Kidney (tissue), 14 donors: ENCODE measurements around the gene SFMBT2. TPM values are rescaled to one million over a fixed set of nuclear protein-coding genes. Genes with fewer than 3 reads are reported as not detected.

Source experiments
- DNase-seq, 5 donors: peaks; one replicate each; pipeline ENCODE4 v3.0.0-alpha.2; 2013 to 2020
- FAIRE-seq: peaks from 2 replicates; lab custom pipeline; 2012; peaks lifted over from hg19 to GRCh38; lab: Jason Lieb, UNC
- H3K27ac ChIP-seq, 2 donors: one replicate each; pipeline ENCODE4 v1.7.0; 2013; ENCODE audit warnings: low read depth in 2 of 2, low read length in 2 of 2, inconsistent platforms in 1 of 2
- H3K27me3 ChIP-seq: one replicate; pipeline ENCODE4 v1.7.1; 2013; ENCODE audit warnings: low read length, inconsistent platforms; ENCODE audit not compliant: control insufficient read depth, insufficient read depth
- H3K36me3 ChIP-seq, 3 donors: one replicate each; pipeline versions ENCODE4 v1.7.0 to v1.7.1; 2013; ENCODE audit warnings: low read length in 3 of 3, control low read depth in 1 of 3, inconsistent platforms in 1 of 3; ENCODE audit not compliant: insufficient read depth in 3 of 3, control insufficient read depth in 2 of 3
- H3K4me1 ChIP-seq, 3 donors: one replicate each; pipeline versions ENCODE4 v1.7.0 to v1.7.1; 2013; ENCODE audit warnings: low read length in 3 of 3, inconsistent platforms in 1 of 3, low read depth in 1 of 3; ENCODE audit not compliant: control insufficient read depth in 2 of 3, insufficient read depth in 2 of 3
- H3K4me3 ChIP-seq, 3 donors: one replicate each; pipeline versions ENCODE4 v1.7.0 to v1.8.1; 2013; ENCODE audit warnings: low read length in 3 of 3, control low read depth in 1 of 3, inconsistent platforms in 1 of 3
- H3K9ac ChIP-seq, 3 donors: one replicate each; pipeline versions ENCODE4 v1.7.0 to v1.7.1; 2013; ENCODE audit warnings: low read length in 3 of 3, control low read depth in 1 of 3, inconsistent platforms in 1 of 3
- H3K9me3 ChIP-seq, 3 donors: one replicate each; pipeline versions ENCODE4 v1.7.0 to v1.7.1; 2013; ENCODE audit warnings: low read length in 3 of 3, control low read depth in 1 of 3, inconsistent platforms in 1 of 3; ENCODE audit not compliant: control insufficient read depth in 2 of 3, insufficient read depth in 1 of 3
- CTCF ChIP-seq: IDR thresholded peaks from 3 replicates; pipeline ENCODE4 v1.5.1; 2012; ENCODE audit warnings: mild to moderate bottlenecking, moderate library complexity, borderline replicate concordance; ENCODE audit not compliant: insufficient read depth; ENCODE audit errors: extremely low read depth
- intact Hi-C: fragments of 100-400 bp; cut with DNase I; formaldehyde crosslinking; loops from one replicate; pipeline ENCODE4 v1.11.1; 2022
- polyA plus RNA-seq: library from polyadenylated mRNA; stranded (reverse); fragments of 350-450 nt; fragmentation: Illumina TruSeq; extraction: RNeasy Lipid Tissue Mini Kit (QIAGEN cat#74804); gene quantifications from one replicate; pipeline ENCODE4 v1.2.3, GENCODE V29; 2014; ENCODE audit warnings: low read depth, low replicate concordance; ENCODE audit not compliant: insufficient read depth
- total RNA-seq: library from RNA; stranded (reverse); fragmentation: NEBNext Ultra II Directional; extraction: Animal tissue kit (Norgen Biotek cat#: 25700); gene quantifications from one replicate; pipeline ENCODE4 v1.2.1, GENCODE V29; 2021
- donor health status: control.
- donor health status: control.
- donor health status: control.
- donor health status: control.
- donor health status: control.
- donor health status: DM: yes; HTN: yes; CAD: no.
- donor health status: Normal renal cell carcinoma (clear cell type).

SFMBT2 gene
- total and polyA plus RNA-seq, 2 donors from 2014 or later, result 1.2 to 15.3 TPM

DNA sequence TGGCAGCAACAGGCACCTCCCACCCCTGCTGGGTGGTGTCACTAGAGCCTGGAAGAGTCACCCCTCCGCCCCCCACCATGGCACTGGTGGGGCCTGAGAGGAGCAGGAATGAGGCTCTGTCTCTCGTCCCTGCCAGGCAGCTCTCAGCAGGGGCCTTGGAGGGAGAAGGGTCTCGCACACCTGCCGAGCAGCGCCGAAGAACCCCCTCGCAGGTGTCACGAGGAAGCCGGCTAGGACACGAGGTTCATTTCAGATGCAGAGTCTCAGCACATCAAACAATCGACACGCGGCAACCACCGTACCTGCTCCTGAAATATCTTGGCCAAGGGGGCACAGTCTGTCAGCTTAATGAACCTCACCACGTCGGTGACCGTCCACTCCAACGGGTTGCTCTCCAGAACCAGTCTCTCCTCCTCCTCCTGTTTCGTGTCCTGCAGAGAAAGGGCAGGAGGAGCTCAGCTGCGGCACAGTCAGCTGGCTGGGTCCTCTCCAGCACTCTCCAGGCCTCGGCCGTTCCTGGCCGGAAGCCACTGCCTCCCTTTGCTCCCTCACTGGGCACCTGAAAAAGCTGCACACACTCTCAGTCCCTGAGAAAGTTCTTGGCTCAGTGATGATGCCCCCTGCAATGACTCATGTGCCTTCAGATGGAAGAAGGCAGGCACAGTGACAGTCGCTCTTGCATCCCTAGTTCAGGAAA, 240.1 kb downstream of the SFMBT2 start:
- Histone ChIP-seq H3K9me3 (no peaks in the 10 kb centered on the region), H3K4me3 (no peak overlapping the region), H3K27me3 (no peaks in the 10 kb centered on the region), H3K36me3 (peaks cover 0 to 19% (median 6%) of the 10 kb centered on the region in 3 donors), H3K27ac (no peak overlapping the region), H3K4me1 (no peaks in the 10 kb centered on the region), H3K9ac (no peak overlapping the region)
- no peak for DNase-seq
- TF ChIP-seq CTCF, result no peak
- intact Hi-C loops, result no loop called here
- FAIRE-seq, result no peak

GRCh38 chr10:7168414-7168813, 242.4 kb downstream of the SFMBT2 start:
- Histone ChIP-seq H3K36me3 (peaks cover 0 to 19% (median 6%) of the 10 kb centered on the region in 3 donors), H3K9me3 (no peaks in the 10 kb centered on the region), H3K27me3 (no peaks in the 10 kb centered on the region), H3K9ac (no peak overlapping the region), H3K4me1 (no peaks in the 10 kb centered on the region), H3K27ac (no peak overlapping the region), H3K4me3 (no peak overlapping the region)
- TF ChIP-seq CTCF, result no peak
- intact Hi-C loops, result no loop called here
- FAIRE-seq (no peak), DNase-seq (no peak)

GRCh38 chr10:7165500-7166177, 245.2 kb downstream of the SFMBT2 start:
- Histone ChIP-seq H3K9ac (no peak overlapping the region), H3K4me1 (no peaks in the 10 kb centered on the region), H3K27ac (no peak overlapping the region), H3K9me3 (no peaks in the 10 kb centered on the region), H3K36me3 (peaks cover 0 to 12% (median 0%) of the 10 kb centered on the region in 3 donors), H3K4me3 (no peak overlapping the region), H3K27me3 (no peaks in the 10 kb centered on the region)
- no peak for TF ChIP-seq CTCF
- no peak for FAIRE-seq
- DNase-seq, result no peak
- intact Hi-C loops, result no loop called here
